Stimulated activated CD8-positive, alpha-beta memory T cell treated with anti-CD3 and anti-CD28 coated beads, Interleukin-7, amount 100 ng/mL, for 24 hours (primary cell): Measurements from ENCODE around the gene DCTN5.
"Not testable (repeated sequence)": the region's sequence is repeated elsewhere in the genome, so short reads cannot be mapped to it uniquely, and the experiment has no call there.

ENCODE experiments used
- DNase-seq: peaks from one replicate; pipeline ENCODE4 v3.0.0-alpha.2; 2020; ENCODE audit warnings: low read depth

DCTN5 gene

GRCh38 chr16:23694265-23694643 lies 53.0 kb downstream of the DCTN5 start:
- DNase-seq: no peak

DNA sequence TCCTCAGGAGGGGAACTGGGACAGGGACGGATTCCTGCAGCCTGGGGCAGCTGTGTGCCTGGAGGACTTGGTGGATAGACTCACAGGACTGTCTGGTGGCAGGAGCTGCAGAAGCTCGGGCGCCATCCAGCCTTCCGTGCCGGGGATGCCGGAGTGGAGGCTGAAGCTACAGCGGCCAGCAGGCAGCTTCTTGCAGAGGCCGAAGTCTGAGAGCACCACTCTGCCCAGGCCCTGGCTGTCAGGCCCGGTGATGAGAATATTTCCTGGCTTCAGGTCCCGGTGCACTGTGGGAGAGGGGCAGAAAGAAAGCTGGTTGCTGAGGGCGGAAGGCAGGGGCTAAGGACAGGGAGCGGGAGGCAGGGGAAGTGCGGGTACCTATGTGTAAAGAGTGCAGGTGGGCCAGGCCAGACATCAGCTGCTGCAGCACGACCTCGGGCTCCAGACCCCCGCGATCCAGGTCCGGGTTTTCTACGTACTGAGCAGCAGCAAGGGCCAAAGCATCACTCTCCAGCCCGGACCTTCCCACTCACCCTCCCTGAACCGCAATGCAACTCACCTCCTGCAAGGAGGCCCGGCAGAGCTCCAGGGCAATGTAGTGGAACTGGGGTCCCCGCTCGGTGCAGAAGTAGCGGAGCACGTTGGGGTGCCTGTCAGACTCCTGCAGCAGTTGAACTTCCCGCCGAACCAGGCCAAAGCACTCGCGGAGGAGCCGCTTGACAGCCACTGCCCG lies 53.5 kb downstream of the DCTN5 start:
- no peak for DNase-seq

GRCh38 chr16:23695756-23696155 lies 54.5 kb downstream of the DCTN5 start:
- DNase-seq: no peak

- no peak for DNase-seq
Observed at GRCh38 chr16:23699100-23699499, 57.8 kb downstream of the DCTN5 start.

DNA sequence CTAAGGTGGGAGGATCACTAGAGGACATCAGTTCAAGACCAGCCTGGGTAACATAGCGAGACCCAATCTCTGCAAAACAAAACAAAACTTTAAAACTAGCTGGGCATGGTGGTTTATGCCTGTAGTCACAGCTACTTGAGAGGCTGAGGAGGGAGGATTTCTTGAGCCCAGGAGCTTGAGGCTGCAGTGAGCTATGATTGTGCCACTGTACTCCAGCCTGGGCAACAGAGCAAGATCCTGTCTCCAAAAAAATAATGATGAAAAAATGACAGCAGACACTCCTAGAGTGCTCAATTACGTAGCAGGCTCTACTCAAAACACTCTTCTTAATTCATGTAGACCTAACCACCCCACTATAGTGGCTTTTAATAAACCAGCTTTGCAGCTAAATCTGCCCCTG lies 58.8 kb downstream of the DCTN5 start:
- DNase-seq: no peak

GRCh38 chr16:23700509-23700908 lies 59.2 kb downstream of the DCTN5 start:
- no peak for DNase-seq

GRCh38 chr16:23701045-23701444 lies 59.8 kb downstream of the DCTN5 start:
- no peak for DNase-seq

- DNase-seq: no peak
Observed at GRCh38 chr16:23702951-23703350, 61.7 kb downstream of the DCTN5 start.

DNA sequence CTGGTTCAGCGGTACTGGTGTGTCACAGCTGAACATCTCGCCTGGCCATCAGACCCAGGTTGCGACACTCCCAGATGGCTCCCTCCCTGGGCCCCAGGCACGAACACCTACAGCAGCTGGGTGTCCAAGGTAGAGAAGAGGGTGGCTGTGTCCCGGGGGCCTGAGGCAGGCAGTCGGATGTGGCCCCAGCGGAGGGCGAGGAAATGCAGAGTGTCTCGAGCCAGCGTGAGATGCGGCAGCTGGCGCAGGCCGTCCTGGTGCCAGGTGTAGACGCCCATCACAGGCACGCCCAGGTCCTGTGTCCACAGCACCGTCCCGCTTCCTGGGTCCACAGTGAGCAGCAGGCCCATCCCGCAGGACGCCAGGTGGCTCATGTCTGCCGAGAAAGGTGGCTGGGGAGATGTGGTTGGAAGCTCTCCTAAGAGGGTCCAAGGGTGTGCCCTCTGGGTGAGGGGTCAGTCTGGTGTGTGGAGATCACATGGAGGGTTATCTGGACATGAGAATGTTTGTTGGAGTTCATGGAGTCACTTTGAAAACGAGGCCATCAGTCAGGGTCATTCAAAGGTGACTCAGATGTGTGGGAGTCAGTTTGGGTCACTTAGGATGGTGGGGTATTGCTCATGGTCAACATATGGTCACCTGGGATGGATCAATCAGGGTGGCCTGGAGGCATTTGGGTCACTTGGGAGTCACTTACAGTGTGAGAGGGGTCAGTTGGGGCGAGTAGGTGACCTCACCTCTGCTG lies 63.7 kb downstream of the DCTN5 start:
- no peak for DNase-seq

DNA sequence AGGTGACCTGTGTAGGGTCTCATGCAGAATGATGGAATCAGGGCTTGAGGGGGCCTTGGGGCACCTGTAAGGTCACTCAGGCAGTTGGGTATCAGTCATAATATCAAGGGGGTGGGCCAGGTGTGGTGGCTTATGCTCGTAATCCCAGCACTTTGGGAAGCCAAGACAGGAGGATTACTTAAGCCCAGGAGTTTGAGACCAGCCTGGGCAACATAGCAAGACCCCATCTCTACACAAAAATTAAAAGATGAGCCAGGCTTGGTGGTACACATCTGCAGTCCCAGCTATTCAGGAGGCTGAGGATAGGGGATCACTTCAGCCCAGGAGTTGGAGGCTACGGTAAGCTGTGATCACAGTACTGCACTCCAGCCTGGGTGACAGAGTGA lies 64.2 kb downstream of the DCTN5 start:
- no peak for DNase-seq

DNA sequence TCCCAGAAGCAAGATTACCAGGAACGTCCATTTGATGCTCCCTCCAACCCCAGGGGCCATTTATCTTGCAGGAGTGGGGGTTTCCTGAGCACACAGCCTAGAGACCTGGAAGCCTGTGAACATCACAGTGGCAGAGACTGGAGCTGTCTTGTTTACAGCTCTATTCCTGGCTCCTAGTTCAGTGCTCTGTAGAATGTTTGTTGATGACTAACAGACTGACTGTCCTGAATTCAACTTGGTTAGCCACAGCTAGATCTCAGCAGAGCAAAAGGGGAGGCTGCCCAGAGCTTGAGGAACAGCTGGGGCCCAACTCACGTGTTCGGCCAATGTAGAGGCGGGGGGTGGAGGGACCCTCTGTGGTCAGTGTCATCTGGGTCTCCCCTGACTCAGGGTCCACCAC lies 65.2 kb downstream of the DCTN5 start:
- no peak for DNase-seq

DNA sequence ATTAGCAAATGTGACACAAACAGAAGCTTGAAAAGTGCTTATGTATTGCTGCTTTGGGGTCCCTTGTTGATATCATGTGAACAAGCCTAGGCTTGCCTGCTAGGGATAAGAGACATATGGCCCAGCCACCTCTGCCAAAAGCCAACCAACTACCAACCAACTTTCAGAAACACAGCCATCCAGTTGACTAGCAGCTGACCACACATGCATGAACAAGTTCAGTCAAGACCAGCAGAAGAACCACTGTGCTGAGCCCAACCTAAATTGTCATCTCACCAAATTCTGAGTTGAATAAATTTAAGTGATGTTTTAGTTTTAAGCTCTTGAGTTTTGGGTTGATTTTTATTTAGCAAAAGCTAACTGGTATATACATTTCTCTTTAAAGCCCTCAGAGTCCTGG lies 68.3 kb downstream of the DCTN5 start:
- DNase-seq: no peak

DNA sequence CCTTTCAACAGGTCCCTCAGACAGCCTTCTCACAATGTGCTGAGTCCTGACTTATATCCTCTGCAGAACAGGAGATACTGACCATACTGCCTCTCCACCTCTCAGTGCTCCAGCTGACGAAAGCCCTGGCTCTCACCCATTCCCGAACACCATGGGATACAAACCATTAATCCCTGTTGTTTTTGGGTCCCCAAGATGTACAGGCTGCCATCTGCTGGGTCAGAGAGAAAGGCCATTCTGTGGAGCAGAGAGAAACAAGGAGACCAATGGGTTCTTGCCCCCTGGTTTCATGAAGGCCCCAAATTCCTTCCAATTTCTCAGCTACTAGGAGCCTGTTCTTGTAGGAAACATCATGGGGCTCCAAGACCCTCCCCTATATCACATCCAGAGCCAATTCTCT lies 68.7 kb downstream of the DCTN5 start:
- DNase-seq: no peak

- DNase-seq: no peak
Observed at GRCh38 chr16:23710504-23710903, 69.2 kb downstream of the DCTN5 start.

- no peak for DNase-seq
Observed at GRCh38 chr16:23711785-23712184, 70.5 kb downstream of the DCTN5 start.

DNA sequence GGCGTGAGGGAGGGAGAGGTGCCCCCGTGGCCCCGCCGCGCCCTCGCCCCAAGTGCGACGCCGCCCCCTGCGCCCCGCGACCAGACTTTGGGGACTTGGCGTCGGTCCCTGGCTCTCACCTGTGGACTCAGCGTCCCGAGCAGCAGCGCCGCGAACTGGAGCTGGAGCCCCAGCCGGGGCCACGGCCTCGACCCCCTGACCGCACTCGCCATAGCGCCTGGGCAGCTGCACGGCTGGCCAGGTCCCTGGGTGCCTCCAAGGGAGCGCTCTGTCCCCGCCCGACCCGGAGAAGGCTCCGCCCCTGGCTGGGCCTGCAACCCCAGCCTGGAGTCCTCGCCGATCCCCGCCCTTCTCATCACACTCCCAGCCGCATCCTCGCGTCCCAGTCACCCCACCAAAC lies 71.7 kb downstream of the DCTN5 start, which contains the start of gene ERN2:
TSS of gene ERN2 (minus strand) at position 247 of the 400 bp plus-strand sequence. CDS start at position 212, 35 bp downstream.
- no peak for DNase-seq

GRCh38 chr16:23716484-23716883 lies 75.2 kb downstream of the DCTN5 start:
- DNase-seq: no peak

DNA sequence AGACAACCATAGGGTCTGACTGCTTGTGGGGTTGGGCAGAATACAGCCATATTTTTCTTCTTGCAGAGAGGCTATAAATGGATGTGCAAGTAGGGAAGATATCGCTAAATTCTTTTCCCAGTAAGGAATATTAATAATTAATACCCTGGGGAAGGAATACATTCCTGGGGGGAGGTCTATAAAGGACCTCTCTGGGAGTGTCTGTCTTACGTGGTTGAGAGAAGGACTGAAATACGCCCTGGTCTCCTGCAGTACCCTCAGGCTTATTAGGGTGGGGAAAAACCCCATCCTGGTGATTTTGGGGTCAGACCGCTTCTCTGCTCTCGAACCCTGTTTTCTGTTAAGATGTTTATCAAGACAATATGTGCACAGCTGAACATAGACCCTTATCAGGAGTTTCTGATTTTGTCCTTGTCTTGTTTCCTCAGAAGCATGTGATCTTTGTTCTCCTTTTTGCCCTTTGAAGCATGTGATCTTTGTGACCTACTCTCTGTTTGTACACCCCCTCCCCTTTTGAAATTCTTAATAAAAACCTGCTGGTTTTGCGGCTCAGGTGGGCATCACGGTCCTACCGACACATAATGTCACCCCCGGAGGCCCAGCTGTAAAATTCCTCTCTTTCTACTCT lies 81.5 kb downstream of the DCTN5 start:
- DNase-seq: not testable (repeated sequence)

- no peak for DNase-seq
Observed at GRCh38 chr16:23724096-23724784, 83.0 kb downstream of the DCTN5 start.

- no peak for DNase-seq
Observed at GRCh38 chr16:23724785-23725131, 83.5 kb downstream of the DCTN5 start.

DNA sequence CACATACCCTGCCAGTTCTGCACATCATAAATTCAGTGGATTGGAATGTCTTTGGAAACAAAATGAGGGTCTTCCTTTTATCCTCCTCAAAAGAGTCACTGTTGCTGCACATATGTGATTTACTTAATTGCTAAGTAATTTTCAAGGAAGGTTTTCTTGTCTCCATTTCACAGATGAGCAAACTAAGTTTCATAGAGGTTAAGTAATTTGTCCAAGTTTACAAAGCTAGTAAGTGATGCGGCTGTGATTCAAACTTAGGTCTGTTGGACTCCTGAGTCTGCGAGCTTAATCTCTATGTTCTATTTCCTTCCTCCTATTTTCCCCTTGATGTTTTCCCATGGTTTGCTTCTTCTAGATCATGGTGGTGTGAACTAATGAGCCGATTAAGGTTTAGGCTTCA lies 85.4 kb downstream of the DCTN5 start:
- DNase-seq: no peak
